Caco-2 (cell line): Measurements from ENCODE around the gene DIAPH3. TPM values are rescaled to one million over a fixed set of nuclear protein-coding genes. Genes with fewer than 3 reads are reported as not detected.

Source experiments
- BruUV-seq: library from RNA; stranded (reverse); fragments of 400-500 nt; replicated peaks from 2 replicates; lab custom pipeline; 2021; lab: Mats Ljungman, UMichigan
- CTCF ChIA-PET: fragments of 300-600 bp; sonication (Branson Sonifier 250); formaldehyde crosslinking; loops from one replicate; lab custom pipeline; 2022; ENCODE audit warnings: antibody characterized with exemption; lab: Charles Lee
- POLR2A ChIA-PET: fragments of 300-600 bp; sonication (Branson Sonifier 250); formaldehyde crosslinking; loops from one replicate; lab custom pipeline; 2022; ENCODE audit warnings: antibody characterized with exemption; lab: Charles Lee
- DNase-seq, 2 experiments: peaks; one replicate each; pipeline versions ENCODE4 v3.0.0 to v3.0.0-alpha.2; 2020 to 2022
- H3K27me3 ChIP-seq: replicated peaks from 2 replicates; pipeline ENCODE4 v1.6.0; 2011; ENCODE audit warnings: low read length; ENCODE audit not compliant: control insufficient read depth, insufficient read depth
- H3K36me3 ChIP-seq: 2 replicates; pipeline ENCODE4 v1.5.1; 2011; ENCODE audit warnings: low read length; ENCODE audit not compliant: control insufficient read depth, insufficient read depth
- H3K4me1 ChIP-seq: fragments of 250-450 bp; sonication (Bioruptor Pico); 2 replicates; pipeline ENCODE4 v1.5.1; 2020; ENCODE audit warnings: mild to moderate bottlenecking
- H3K4me3 ChIP-seq: 2 replicates; pipeline ENCODE4 v1.5.1; 2011; ENCODE audit warnings: low read depth, mild to moderate bottlenecking, control low read depth, low read length
- H3K9me3 ChIP-seq: fragments of 250-450 bp; sonication (Bioruptor Pico); 2 replicates; pipeline ENCODE4 v1.5.1; 2020; ENCODE audit warnings: mild to moderate bottlenecking, moderate library complexity
- H3K27ac Mint-ChIP-seq: one replicate; pipeline ENCODE4 v1.8.0; 2022; ENCODE audit warnings: mixed read lengths; ENCODE audit not compliant: unreplicated experiment
- H3K27me3 Mint-ChIP-seq: one replicate; pipeline ENCODE4 v1.8.0; 2022; ENCODE audit warnings: mixed read lengths; ENCODE audit not compliant: insufficient read depth, unreplicated experiment
- H3K36me3 Mint-ChIP-seq: one replicate; pipeline ENCODE4 v1.8.0; 2022; ENCODE audit warnings: mild to moderate bottlenecking, mixed read lengths; ENCODE audit not compliant: insufficient read depth, unreplicated experiment
- H3K4me1 Mint-ChIP-seq: one replicate; pipeline ENCODE4 v1.8.0; 2022; ENCODE audit warnings: low read depth, mixed read lengths; ENCODE audit not compliant: unreplicated experiment
- H3K4me3 Mint-ChIP-seq: one replicate; pipeline ENCODE4 v1.8.0; 2022; ENCODE audit warnings: mild to moderate bottlenecking, moderate library complexity, mixed read lengths; ENCODE audit not compliant: unreplicated experiment
- H3K9me3 Mint-ChIP-seq: one replicate; pipeline ENCODE4 v1.8.0; 2022; ENCODE audit warnings: mixed read lengths; ENCODE audit not compliant: unreplicated experiment
- intact Hi-C: fragments of 100-400 bp; cut with micrococcal nuclease; formaldehyde crosslinking; loops from one replicate; pipeline ENCODE4 v1.10.0; 2022; ENCODE audit not compliant: unreplicated experiment
- total RNA-seq: library from RNA; stranded (reverse); gene quantifications from 2 replicates; pipeline ENCODE4 v1.2.3, GENCODE V29; 2022
- TF ChIP-seq, protein P1 (sequence below), 2 experiments: fragments of 200-600 bp in 1 of 2; IDR thresholded peaks; 1 replicate in 1 of 2; 2 replicates in 1 of 2; pipeline versions ENCODE4 v1.5.1 to v1.8.0; 2011 to 2022; ENCODE audit warnings: antibody characterized with exemption in 1 of 2, control low read depth in 1 of 2, inconsistent platforms in 1 of 2, low read depth in 1 of 2, low read length in 1 of 2, mild to moderate bottlenecking in 1 of 2, moderate library complexity in 1 of 2; ENCODE audit not compliant: insufficient read depth in 1 of 2, severe bottlenecking in 1 of 2, unreplicated experiment in 1 of 2

The DIAPH3 gene
- total RNA-seq, 1 experiment from 2014 or later, result 60.6 TPM

DNA sequence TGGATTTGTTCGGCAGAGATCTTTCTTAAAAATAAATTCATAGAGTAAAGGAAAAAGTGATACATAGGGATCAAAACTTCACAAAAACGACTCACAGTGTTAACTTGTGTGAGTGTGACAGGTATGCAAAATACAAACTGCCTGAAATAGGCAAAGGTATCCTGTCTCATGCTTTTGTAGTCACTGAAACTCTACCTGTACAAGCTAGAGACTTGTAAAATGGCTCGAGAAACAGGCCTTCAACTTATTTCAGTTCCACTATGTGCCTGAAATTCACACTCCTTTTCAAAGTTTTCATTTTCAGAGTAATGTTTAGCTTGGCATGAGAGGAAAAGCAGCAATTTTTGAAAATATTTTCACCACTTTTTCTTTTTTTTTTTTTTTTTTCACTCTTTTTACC lies 290.4 kb downstream of the DIAPH3 start:
- CTCF ChIA-PET, result no interaction called here
- Mint-ChIP-seq H3K36me3 (peaks cover 50% of the 10 kb centered on the region), H3K4me1 (no peaks in the 10 kb centered on the region), H3K27me3 (no peaks in the 10 kb centered on the region), H3K9me3 (no peaks in the 10 kb centered on the region), H3K4me3 (no peak overlapping the region), H3K27ac (no peak overlapping the region)
- BruUV-seq, result no TSS peak
- Histone ChIP-seq H3K9me3 (no peaks in the 10 kb centered on the region), H3K36me3 (no peaks in the 10 kb centered on the region), H3K4me3 (no peak overlapping the region), H3K27me3 (no peaks in the 10 kb centered on the region), H3K4me1 (no peaks in the 10 kb centered on the region)
- TF ChIP-seq, protein P1, sequence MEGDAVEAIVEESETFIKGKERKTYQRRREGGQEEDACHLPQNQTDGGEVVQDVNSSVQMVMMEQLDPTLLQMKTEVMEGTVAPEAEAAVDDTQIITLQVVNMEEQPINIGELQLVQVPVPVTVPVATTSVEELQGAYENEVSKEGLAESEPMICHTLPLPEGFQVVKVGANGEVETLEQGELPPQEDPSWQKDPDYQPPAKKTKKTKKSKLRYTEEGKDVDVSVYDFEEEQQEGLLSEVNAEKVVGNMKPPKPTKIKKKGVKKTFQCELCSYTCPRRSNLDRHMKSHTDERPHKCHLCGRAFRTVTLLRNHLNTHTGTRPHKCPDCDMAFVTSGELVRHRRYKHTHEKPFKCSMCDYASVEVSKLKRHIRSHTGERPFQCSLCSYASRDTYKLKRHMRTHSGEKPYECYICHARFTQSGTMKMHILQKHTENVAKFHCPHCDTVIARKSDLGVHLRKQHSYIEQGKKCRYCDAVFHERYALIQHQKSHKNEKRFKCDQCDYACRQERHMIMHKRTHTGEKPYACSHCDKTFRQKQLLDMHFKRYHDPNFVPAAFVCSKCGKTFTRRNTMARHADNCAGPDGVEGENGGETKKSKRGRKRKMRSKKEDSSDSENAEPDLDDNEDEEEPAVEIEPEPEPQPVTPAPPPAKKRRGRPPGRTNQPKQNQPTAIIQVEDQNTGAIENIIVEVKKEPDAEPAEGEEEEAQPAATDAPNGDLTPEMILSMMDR (IDR thresholded peaks at IDR 0.05; ENCODE audit: insufficient read depth in 1 of 2, low read depth in 1 of 2, low read length in 1 of 2, severe bottlenecking in 1 of 2, unreplicated experiment in 1 of 2), result no peak
- POLR2A ChIA-PET, result no interaction called here
- intact Hi-C loops, result no loop called here
- DNase-seq, result no peak

DNA sequence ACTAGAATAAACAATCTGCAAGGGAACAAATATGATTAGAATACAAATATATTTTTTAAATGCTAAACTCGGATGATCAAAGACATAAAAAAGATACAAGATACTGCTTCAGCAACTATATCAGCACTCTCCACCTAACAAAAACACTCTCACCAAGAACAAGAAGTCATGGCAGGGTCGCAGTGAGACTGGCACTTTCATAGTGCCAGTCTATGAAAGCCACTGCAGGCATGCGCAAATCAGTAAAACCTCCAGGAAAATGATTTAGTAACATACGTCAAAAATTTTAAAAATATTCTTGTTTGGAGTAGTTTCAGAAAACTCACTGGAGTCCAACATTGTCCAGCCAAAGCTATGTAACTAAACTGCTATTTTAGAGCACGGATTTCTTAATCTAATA lies 295.9 kb downstream of the DIAPH3 start:
- no peak for DNase-seq
- H3K4me3 ChIP-seq, result no peak overlapping the region
- no peaks in the 10 kb centered on the region for H3K9me3 Mint-ChIP-seq
- no peaks in the 10 kb centered on the region for H3K9me3 ChIP-seq
- intact Hi-C loops, result no loop called here
- TF ChIP-seq, protein P1 (IDR thresholded peaks at IDR 0.05; ENCODE audit: insufficient read depth in 1 of 2, low read depth in 1 of 2, low read length in 1 of 2, severe bottlenecking in 1 of 2, unreplicated experiment in 1 of 2), result no peak
- no peaks in the 10 kb centered on the region for H3K4me1 ChIP-seq
- BruUV-seq, result no TSS peak
- H3K27me3 Mint-ChIP-seq, result no peaks in the 10 kb centered on the region
- no peaks in the 10 kb centered on the region for H3K27me3 ChIP-seq
- POLR2A ChIA-PET, result no interaction called here
- no peak overlapping the region for H3K27ac Mint-ChIP-seq
- no peaks in the 10 kb centered on the region for H3K4me1 Mint-ChIP-seq
- CTCF ChIA-PET, result no interaction called here
- H3K36me3 ChIP-seq, result no peaks in the 10 kb centered on the region
- peaks cover 26% of the 10 kb centered on the region for H3K36me3 Mint-ChIP-seq
- H3K4me3 Mint-ChIP-seq, result no peak overlapping the region

- Mint-ChIP-seq H3K27me3 (no peaks in the 10 kb centered on the region), H3K9me3 (no peaks in the 10 kb centered on the region), H3K4me1 (no peaks in the 10 kb centered on the region), H3K36me3 (peaks cover 8% of the 10 kb centered on the region), H3K4me3 (no peak overlapping the region), H3K27ac (no peak overlapping the region)
- intact Hi-C loops, result no loop called here
- CTCF ChIA-PET, result no interaction called here
- H3K9me3 ChIP-seq, result no peaks in the 10 kb centered on the region
- DNase-seq, result no peak
- no peaks in the 10 kb centered on the region for H3K27me3 ChIP-seq
- TF ChIP-seq, protein P1 (IDR thresholded peaks at IDR 0.05; ENCODE audit: insufficient read depth in 1 of 2, low read depth in 1 of 2, low read length in 1 of 2, severe bottlenecking in 1 of 2, unreplicated experiment in 1 of 2), result no peak
- H3K4me1 ChIP-seq, result no peaks in the 10 kb centered on the region
- H3K36me3 ChIP-seq, result no peaks in the 10 kb centered on the region
- H3K4me3 ChIP-seq, result no peak overlapping the region
- POLR2A ChIA-PET, result no interaction called here
- BruUV-seq, result no TSS peak
Observed at GRCh38 chr13:59865398-59865797, 298.3 kb downstream of the DIAPH3 start.
